AG04449 (cell line): ENCODE data around the gene RNF144A.

Source experiments
- CTCF ChIA-PET: fragments of 350-600 bp; formaldehyde crosslinking; extraction: SDS; loops from one replicate; lab custom pipeline; 2021; ENCODE audit warnings: antibody characterized with exemption; lab: Yijun Ruan, JAX
- POLR2A ChIA-PET: fragments of 400-600, 350-600 bp; formaldehyde crosslinking; extraction: SDS; loops from one replicate; lab custom pipeline; 2020; ENCODE audit warnings: antibody characterized with exemption, inconsistent platforms; lab: Yijun Ruan, JAX
- DNase-seq: peaks from one replicate; pipeline ENCODE4 v3.0.0-alpha.2; 2010; ENCODE audit warnings: low read depth, low spot score
- H3K4me3 ChIP-seq: 2 replicates; pipeline ENCODE4 v1.5.1; 2011; ENCODE audit warnings: low read depth, mild to moderate bottlenecking, control low read depth, low read length
- TF ChIP-seq, protein P1 (sequence below): IDR thresholded peaks from one replicate; pipeline ENCODE4 v1.5.1; 2011; ENCODE audit warnings: mild to moderate bottlenecking, moderate library complexity, low read length, control low read depth, inconsistent platforms; ENCODE audit not compliant: insufficient read depth; ENCODE audit errors: missing control alignments

RNF144A gene

DNA sequence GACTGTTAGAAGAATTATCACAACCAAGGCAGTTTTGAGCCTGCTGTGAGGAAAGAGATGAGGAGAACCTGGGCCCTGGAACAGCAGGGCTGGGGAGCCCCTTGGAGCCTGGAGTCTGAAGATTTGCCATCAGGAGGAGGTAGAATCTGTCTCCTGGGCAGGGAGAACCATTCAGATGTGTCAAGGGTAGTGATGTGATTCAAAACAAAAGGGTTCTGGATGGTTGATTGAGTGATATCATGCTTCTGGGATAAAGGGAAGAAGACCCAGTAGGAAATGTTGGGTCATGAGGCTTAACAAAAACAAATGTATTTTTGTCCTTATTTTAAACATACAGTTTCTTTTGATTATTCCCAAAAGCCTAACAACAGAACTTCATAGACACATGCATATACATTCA, 28.6 kb downstream of the RNF144A start:
- no peak overlapping the region for H3K4me3 ChIP-seq
- ChIA-PET CTCF (no interaction called here), POLR2A (no interaction called here)
- TF ChIP-seq, protein P1, sequence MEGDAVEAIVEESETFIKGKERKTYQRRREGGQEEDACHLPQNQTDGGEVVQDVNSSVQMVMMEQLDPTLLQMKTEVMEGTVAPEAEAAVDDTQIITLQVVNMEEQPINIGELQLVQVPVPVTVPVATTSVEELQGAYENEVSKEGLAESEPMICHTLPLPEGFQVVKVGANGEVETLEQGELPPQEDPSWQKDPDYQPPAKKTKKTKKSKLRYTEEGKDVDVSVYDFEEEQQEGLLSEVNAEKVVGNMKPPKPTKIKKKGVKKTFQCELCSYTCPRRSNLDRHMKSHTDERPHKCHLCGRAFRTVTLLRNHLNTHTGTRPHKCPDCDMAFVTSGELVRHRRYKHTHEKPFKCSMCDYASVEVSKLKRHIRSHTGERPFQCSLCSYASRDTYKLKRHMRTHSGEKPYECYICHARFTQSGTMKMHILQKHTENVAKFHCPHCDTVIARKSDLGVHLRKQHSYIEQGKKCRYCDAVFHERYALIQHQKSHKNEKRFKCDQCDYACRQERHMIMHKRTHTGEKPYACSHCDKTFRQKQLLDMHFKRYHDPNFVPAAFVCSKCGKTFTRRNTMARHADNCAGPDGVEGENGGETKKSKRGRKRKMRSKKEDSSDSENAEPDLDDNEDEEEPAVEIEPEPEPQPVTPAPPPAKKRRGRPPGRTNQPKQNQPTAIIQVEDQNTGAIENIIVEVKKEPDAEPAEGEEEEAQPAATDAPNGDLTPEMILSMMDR = no peak
- no peak for DNase-seq

DNA sequence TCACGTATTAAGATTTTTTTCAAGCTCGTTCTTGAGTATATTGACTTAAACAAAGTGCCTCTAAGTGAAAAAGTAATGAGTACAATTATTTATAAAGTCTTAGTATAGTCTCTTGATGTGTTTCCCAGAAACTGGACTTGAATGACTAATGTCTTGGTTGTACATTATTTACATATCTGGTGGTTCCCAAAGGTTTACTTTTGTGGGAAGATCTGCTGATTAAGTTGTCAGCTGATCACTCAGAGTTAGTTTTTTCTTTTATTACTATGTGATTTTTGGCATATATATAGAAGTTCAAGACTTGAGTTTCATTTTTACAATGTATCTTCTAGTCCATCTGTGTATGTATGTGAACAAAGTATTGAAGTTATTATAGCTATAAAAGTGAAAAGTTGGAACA, 29.5 kb downstream of the RNF144A start:
- TF ChIP-seq, protein P1 = no peak
- ChIA-PET CTCF (interaction anchor here (0.7 kb wide), 1 partner anchor 51 kb away, joined by 3 read pairs; no protein-coding TSS in a partner anchor), POLR2A (no interaction called here)
- H3K4me3 ChIP-seq = no peak overlapping the region
- DNase-seq = peak; percentile 26

DNA sequence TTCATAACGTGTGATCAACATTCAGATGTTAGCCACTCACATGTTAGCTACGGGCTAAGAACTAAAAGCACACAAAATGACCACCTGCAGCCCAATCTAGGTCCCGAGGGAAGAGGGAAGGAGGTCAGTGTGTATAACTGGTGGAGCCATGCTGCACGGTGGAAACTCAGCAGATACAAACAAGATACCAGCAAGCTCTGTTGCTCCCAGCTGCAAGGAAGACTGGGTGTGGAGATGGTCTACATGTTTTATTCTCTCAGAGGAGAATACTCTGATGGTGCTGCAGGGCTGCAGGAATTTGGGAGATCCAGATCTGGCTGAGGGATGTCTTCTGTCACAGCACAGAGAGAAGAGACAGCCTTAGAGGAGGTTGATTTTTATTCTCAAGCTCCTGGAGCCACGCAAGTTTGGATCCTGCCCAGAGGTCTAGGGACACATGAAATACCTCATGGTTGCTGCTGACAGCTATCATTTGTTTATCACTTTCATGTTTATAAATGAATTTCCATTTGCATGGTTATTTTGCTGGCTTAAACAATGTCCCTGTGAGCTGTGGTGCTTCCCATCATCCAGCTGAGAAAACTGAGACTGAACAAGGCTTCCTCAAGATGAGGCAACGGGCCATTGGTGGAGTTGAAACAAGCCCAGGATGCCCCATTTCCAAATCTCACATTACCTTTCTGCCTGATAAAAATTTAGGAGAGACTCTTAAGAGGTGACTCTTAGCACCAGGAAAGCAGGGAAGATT, 30.9 kb downstream of the RNF144A start:
- TF ChIP-seq, protein P1 = no peak
- ChIA-PET CTCF (interaction anchor here (0.5 kb wide), 1 partner anchor 96 kb away, joined by 4 read pairs; no protein-coding TSS in a partner anchor), POLR2A (no interaction called here)
- no peak for DNase-seq
- H3K4me3 ChIP-seq = no peak overlapping the region

DNA sequence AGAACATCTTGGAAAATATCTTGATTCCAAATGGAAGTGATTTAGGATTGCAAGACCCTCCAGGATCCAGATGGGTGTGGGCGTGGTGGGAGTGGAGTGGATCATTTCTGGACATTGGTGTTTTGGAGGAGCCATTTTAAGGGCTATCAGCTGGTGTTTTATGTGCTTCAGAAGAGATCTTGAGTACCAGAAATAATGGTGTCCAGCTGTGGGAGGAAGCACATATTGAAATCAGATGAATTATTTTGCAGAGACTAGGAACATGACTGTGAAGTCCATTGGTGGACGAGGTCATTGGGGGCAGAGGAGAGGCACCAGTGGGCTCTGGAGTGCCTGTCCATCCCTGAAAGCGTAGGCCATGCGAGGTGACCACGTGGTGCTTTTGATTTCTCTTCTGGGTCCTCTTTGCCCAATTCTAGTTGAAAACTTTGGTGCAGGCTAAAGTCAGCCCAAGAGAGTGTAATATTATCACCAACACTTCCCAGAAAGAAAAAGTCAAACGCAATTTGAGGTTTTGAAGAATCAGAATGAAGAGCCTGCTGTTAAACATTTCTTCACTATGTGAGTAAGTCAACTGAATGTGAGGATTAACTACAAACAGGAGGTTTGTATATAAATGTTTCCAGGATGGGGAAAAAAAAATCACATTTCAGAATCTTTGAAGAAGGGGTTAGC, 31.6 kb downstream of the RNF144A start:
- ChIA-PET POLR2A (no interaction called here), CTCF (no interaction called here)
- no peak for DNase-seq
- H3K4me3 ChIP-seq = no peak overlapping the region
- TF ChIP-seq, protein P1 = no peak

DNA sequence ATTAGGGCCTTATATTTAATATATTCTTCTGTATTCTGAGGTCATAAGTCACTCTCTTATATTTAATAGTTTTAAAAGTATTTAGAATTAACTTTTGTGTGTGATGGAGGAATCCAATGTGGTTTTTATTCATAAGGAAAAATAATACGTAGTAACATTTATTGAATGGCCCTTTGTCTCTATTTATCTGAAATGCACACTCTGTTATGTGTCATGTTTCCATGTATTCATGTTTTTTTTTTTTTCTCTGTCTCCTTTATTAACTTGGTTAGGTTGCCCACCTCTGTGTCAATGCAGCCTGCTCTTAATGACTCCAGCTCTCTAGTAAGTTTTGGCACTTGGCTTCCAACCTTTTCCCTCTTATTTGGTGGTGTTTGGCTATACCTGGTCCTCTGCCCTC, 33.8 kb downstream of the RNF144A start:
- TF ChIP-seq, protein P1 = no peak
- POLR2A ChIA-PET = no interaction called here
- CTCF ChIA-PET = interaction anchor here (1.0 kb wide), 1 partner anchor 93 kb away, joined by 3 read pairs; no protein-coding TSS in a partner anchor
- DNase-seq = no peak
- no peak overlapping the region for H3K4me3 ChIP-seq

DNA sequence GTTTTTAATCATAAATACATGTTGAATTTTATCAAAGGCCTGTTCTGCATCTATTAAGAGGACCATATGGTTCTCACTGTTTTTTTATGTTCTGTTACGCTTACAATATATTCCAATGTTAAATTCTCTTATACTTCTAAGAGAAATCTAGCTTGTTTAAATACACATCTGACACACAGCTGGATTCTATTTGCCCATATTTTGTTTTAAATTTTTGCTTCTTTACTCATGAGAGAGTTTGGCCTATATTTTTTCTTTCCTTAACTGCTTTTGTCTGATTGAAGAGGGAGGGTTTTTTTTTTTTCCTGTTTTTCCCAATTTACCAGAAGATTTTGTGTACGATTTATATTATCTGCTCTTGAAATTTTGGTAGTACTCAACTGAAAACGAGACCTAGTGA, 34.9 kb downstream of the RNF144A start:
- ChIA-PET CTCF (no interaction called here), POLR2A (no interaction called here)
- TF ChIP-seq, protein P1 = no peak
- H3K4me3 ChIP-seq = no peak overlapping the region
- no peak for DNase-seq
